ENCODE results near the gene NBPF11. TPM values are rescaled to one million over a fixed set of nuclear protein-coding genes. Genes with fewer than 3 reads are reported as not detected.
"Not testable (repeated sequence)": the region's sequence is repeated elsewhere in the genome, so short reads cannot be mapped to it uniquely, and the experiment has no call there.

Gene NBPF11
- total RNA-seq, 1 donor from 2014 or later = 13.6 TPM

- DNase-seq (ENCODE audit: extremely low spot score, unreplicated experiment) = no peak
- H3K27ac Mint-ChIP-seq (ENCODE audit: unreplicated experiment) = no peak overlapping the region
- no peak overlapping the region for H3K4me3 Mint-ChIP-seq (ENCODE audit: unreplicated experiment)
- no peaks in the 10 kb centered on the region for H3K4me1 Mint-ChIP-seq (ENCODE audit: unreplicated experiment)
- H3K36me3 Mint-ChIP-seq (ENCODE audit: unreplicated experiment) = no peaks in the 10 kb centered on the region
- H3K27me3 Mint-ChIP-seq (ENCODE audit: unreplicated experiment) = peaks cover 29% of the 10 kb centered on the region
- TF ChIP-seq CTCF (IDR thresholded peaks at IDR 0.05) = no peak
- H3K9me3 Mint-ChIP-seq (ENCODE audit: unreplicated experiment) = no peaks in the 10 kb centered on the region
Measured at GRCh38 chr1:148160048-148160342, 7.9 kb upstream of the NBPF11 start.

- H3K4me3 Mint-ChIP-seq (ENCODE audit: unreplicated experiment) = no peak overlapping the region
- H3K27ac Mint-ChIP-seq (ENCODE audit: unreplicated experiment) = no peak overlapping the region
- no peaks in the 10 kb centered on the region for H3K9me3 Mint-ChIP-seq (ENCODE audit: unreplicated experiment)
- no peak for DNase-seq (ENCODE audit: extremely low spot score, unreplicated experiment)
- H3K27me3 Mint-ChIP-seq (ENCODE audit: unreplicated experiment) = peaks cover 19% of the 10 kb centered on the region
- no peaks in the 10 kb centered on the region for H3K4me1 Mint-ChIP-seq (ENCODE audit: unreplicated experiment)
- no peaks in the 10 kb centered on the region for H3K36me3 Mint-ChIP-seq (ENCODE audit: unreplicated experiment)
- TF ChIP-seq CTCF (IDR thresholded peaks at IDR 0.05) = no peak
Measured at GRCh38 chr1:148158341-148159003, 6.4 kb upstream of the NBPF11 start.

- H3K9me3 Mint-ChIP-seq (ENCODE audit: unreplicated experiment); H3K4me3 Mint-ChIP-seq (ENCODE audit: unreplicated experiment); H3K4me1 Mint-ChIP-seq (ENCODE audit: unreplicated experiment); H3K27ac Mint-ChIP-seq (ENCODE audit: unreplicated experiment); DNase-seq (ENCODE audit: extremely low spot score, unreplicated experiment); H3K36me3 Mint-ChIP-seq (ENCODE audit: unreplicated experiment): not testable (repeated sequence)
- peaks cover 19% of the 10 kb centered on the region for H3K27me3 Mint-ChIP-seq (ENCODE audit: unreplicated experiment)
Measured at GRCh38 chr1:148157803-148158202, 5.7 kb upstream of the NBPF11 start.

- H3K4me3 Mint-ChIP-seq (ENCODE audit: unreplicated experiment); H3K36me3 Mint-ChIP-seq (ENCODE audit: unreplicated experiment); H3K27ac Mint-ChIP-seq (ENCODE audit: unreplicated experiment); DNase-seq (ENCODE audit: extremely low spot score, unreplicated experiment); H3K4me1 Mint-ChIP-seq (ENCODE audit: unreplicated experiment); H3K9me3 Mint-ChIP-seq (ENCODE audit: unreplicated experiment): not testable (repeated sequence)
- peaks cover 19% of the 10 kb centered on the region for H3K27me3 Mint-ChIP-seq (ENCODE audit: unreplicated experiment)
Measured at GRCh38 chr1:148155494-148156275, 3.6 kb upstream of the NBPF11 start.

- not testable (repeated sequence) for H3K9me3 Mint-ChIP-seq (ENCODE audit: unreplicated experiment); H3K36me3 Mint-ChIP-seq (ENCODE audit: unreplicated experiment); H3K27me3 Mint-ChIP-seq (ENCODE audit: unreplicated experiment); H3K4me1 Mint-ChIP-seq (ENCODE audit: unreplicated experiment); DNase-seq (ENCODE audit: extremely low spot score, unreplicated experiment)
- Mint-ChIP-seq H3K27ac (ENCODE audit: unreplicated experiment) (peak overlapping the region; percentile 64), H3K4me3 (ENCODE audit: unreplicated experiment) (peak overlapping the region; percentile 60)
Measured at GRCh38 chr1:148152795-148153194, 714 bp upstream of the NBPF11 start.

GRCh38 chr1:148151371-148151819 lies 686 bp downstream of the NBPF11 start:
- peak overlapping the region; percentile 96 for H3K27ac Mint-ChIP-seq (ENCODE audit: unreplicated experiment)
- H3K36me3 Mint-ChIP-seq (ENCODE audit: unreplicated experiment); DNase-seq (ENCODE audit: extremely low spot score, unreplicated experiment); H3K27me3 Mint-ChIP-seq (ENCODE audit: unreplicated experiment); H3K9me3 Mint-ChIP-seq (ENCODE audit: unreplicated experiment); H3K4me1 Mint-ChIP-seq (ENCODE audit: unreplicated experiment): not testable (repeated sequence)
- H3K4me3 Mint-ChIP-seq (ENCODE audit: unreplicated experiment) = peak overlapping the region; percentile 95

- H3K27ac Mint-ChIP-seq (ENCODE audit: unreplicated experiment) = peak overlapping the region; percentile 54
- peak overlapping the region; percentile 95 for H3K4me3 Mint-ChIP-seq (ENCODE audit: unreplicated experiment)
Measured at GRCh38 chr1:148150945-148151344, 1.1 kb downstream of the NBPF11 start.

GRCh38 chr1:148150014-148150413 lies 2.1 kb downstream of the NBPF11 start:
- not testable (repeated sequence) for H3K36me3 Mint-ChIP-seq (ENCODE audit: unreplicated experiment); DNase-seq (ENCODE audit: extremely low spot score, unreplicated experiment); H3K27me3 Mint-ChIP-seq (ENCODE audit: unreplicated experiment); H3K4me3 Mint-ChIP-seq (ENCODE audit: unreplicated experiment); H3K4me1 Mint-ChIP-seq (ENCODE audit: unreplicated experiment); H3K9me3 Mint-ChIP-seq (ENCODE audit: unreplicated experiment); H3K27ac Mint-ChIP-seq (ENCODE audit: unreplicated experiment)

More at GRCh38 chr1:148150945-148151344, 1.1 kb downstream of the NBPF11 start:
- not testable (repeated sequence) for H3K4me1 Mint-ChIP-seq (ENCODE audit: unreplicated experiment); H3K36me3 Mint-ChIP-seq (ENCODE audit: unreplicated experiment); DNase-seq (ENCODE audit: extremely low spot score, unreplicated experiment); H3K27me3 Mint-ChIP-seq (ENCODE audit: unreplicated experiment); H3K9me3 Mint-ChIP-seq (ENCODE audit: unreplicated experiment)

GRCh38 chr1:148149050-148149815 lies 2.8 kb downstream of the NBPF11 start:
- not testable (repeated sequence) for H3K27me3 Mint-ChIP-seq (ENCODE audit: unreplicated experiment); H3K9me3 Mint-ChIP-seq (ENCODE audit: unreplicated experiment); H3K4me3 Mint-ChIP-seq (ENCODE audit: unreplicated experiment); H3K36me3 Mint-ChIP-seq (ENCODE audit: unreplicated experiment); H3K27ac Mint-ChIP-seq (ENCODE audit: unreplicated experiment); H3K4me1 Mint-ChIP-seq (ENCODE audit: unreplicated experiment); DNase-seq (ENCODE audit: extremely low spot score, unreplicated experiment)
